ENCODE data around the gene FNDC3B. TPM values are rescaled to one million over a fixed set of nuclear protein-coding genes. Genes with fewer than 3 reads are reported as not detected.

FNDC3B gene
- total RNA-seq, 1 donor from 2014 or later = 160 TPM

GRCh38 chr3:172355836-172356235, 316.5 kb downstream of the FNDC3B start:
- H3K4me3 ChIP-seq = no peak overlapping the region
- H3K27me3 ChIP-seq = no peaks in the 10 kb centered on the region
- H3K27ac ChIP-seq = no peak overlapping the region
- ATAC-seq (no peak), DNase-seq (no peak)
- no peaks in the 10 kb centered on the region for H3K4me1 ChIP-seq
- no peak for TF ChIP-seq CTCF (IDR thresholded peaks at IDR 0.05)
- H3K9me3 ChIP-seq = no peaks in the 10 kb centered on the region
- H3K36me3 ChIP-seq = peaks cover 48% of the 10 kb centered on the region
- intact Hi-C loops (cut with DNase I) = no loop called here

GRCh38 chr3:172356427-172356826, 317.0 kb downstream of the FNDC3B start:
- H3K36me3 ChIP-seq = peaks cover 44% of the 10 kb centered on the region
- no peaks in the 10 kb centered on the region for H3K4me1 ChIP-seq
- H3K4me3 ChIP-seq = no peak overlapping the region
- ATAC-seq (no peak), DNase-seq (no peak)
- intact Hi-C loops (cut with DNase I) = no loop called here
- no peaks in the 10 kb centered on the region for H3K9me3 ChIP-seq
- H3K27me3 ChIP-seq = no peaks in the 10 kb centered on the region
- no peak overlapping the region for H3K27ac ChIP-seq
- TF ChIP-seq CTCF (IDR thresholded peaks at IDR 0.05) = no peak

GRCh38 chr3:172357850-172358754, 318.7 kb downstream of the FNDC3B start:
- no peak for TF ChIP-seq CTCF (IDR thresholded peaks at IDR 0.05)
- no peak overlapping the region for H3K27ac ChIP-seq
- peaks cover 47% of the 10 kb centered on the region for H3K36me3 ChIP-seq
- intact Hi-C loops (cut with DNase I) = no loop called here
- H3K9me3 ChIP-seq = no peaks in the 10 kb centered on the region
- ATAC-seq (peak; percentile 72), DNase-seq (no peak)
- no peaks in the 10 kb centered on the region for H3K27me3 ChIP-seq
- no peaks in the 10 kb centered on the region for H3K4me1 ChIP-seq
- H3K4me3 ChIP-seq = no peak overlapping the region

GRCh38 chr3:172359231-172359630, 319.9 kb downstream of the FNDC3B start:
- Histone ChIP-seq H3K4me1 (no peaks in the 10 kb centered on the region), H3K27me3 (no peaks in the 10 kb centered on the region), H3K9me3 (no peaks in the 10 kb centered on the region), H3K27ac (no peak overlapping the region), H3K4me3 (no peak overlapping the region), H3K36me3 (peaks cover 47% of the 10 kb centered on the region)
- intact Hi-C loops (cut with DNase I) = no loop called here
- DNase-seq = no peak
- no peak for TF ChIP-seq CTCF (IDR thresholded peaks at IDR 0.05)
- ATAC-seq = no peak

- no peak overlapping the region for H3K27ac ChIP-seq
- no peak for DNase-seq
- no peaks in the 10 kb centered on the region for H3K9me3 ChIP-seq
- TF ChIP-seq CTCF (IDR thresholded peaks at IDR 0.05) = no peak
- ATAC-seq = no peak
- peaks cover 47% of the 10 kb centered on the region for H3K36me3 ChIP-seq
- intact Hi-C loops (cut with DNase I) = no loop called here
- no peaks in the 10 kb centered on the region for H3K27me3 ChIP-seq
- no peaks in the 10 kb centered on the region for H3K4me1 ChIP-seq
- H3K4me3 ChIP-seq = no peak overlapping the region
Observed at GRCh38 chr3:172359996-172360395, 320.6 kb downstream of the FNDC3B start.

Measured in upper lobe of right lung (tissue), 1 donor.